Fibroblast of villous mesenchyme (primary cell): Measurements from ENCODE around the gene PIGH. TPM values are rescaled to one million over a fixed set of nuclear protein-coding genes. Genes with fewer than 3 reads are reported as not detected.

Source experiments
- DNase-seq: peaks from one replicate; pipeline ENCODE4 v3.0.0-alpha.2; 2010; ENCODE audit warnings: low read depth
- H3K4me3 ChIP-seq: 2 replicates; pipeline ENCODE4 v1.5.1; 2011; ENCODE audit warnings: low read depth, mild to moderate bottlenecking, low read length
- total RNA-seq: library from RNA; depleted of rRNA; stranded (reverse); fragments of >200 nt; gene quantifications from 2 replicates; pipeline ENCODE4 v1.2.3, GENCODE V29; 2012
- TF ChIP-seq, protein P1 (sequence below): IDR thresholded peaks from 2 replicates; pipeline ENCODE4 v1.5.1; 2012; ENCODE audit warnings: low read depth, mild to moderate bottlenecking, low read length; ENCODE audit not compliant: insufficient read depth

The PIGH gene
- total RNA-seq, 1 donor: 15.5 TPM

DNA sequence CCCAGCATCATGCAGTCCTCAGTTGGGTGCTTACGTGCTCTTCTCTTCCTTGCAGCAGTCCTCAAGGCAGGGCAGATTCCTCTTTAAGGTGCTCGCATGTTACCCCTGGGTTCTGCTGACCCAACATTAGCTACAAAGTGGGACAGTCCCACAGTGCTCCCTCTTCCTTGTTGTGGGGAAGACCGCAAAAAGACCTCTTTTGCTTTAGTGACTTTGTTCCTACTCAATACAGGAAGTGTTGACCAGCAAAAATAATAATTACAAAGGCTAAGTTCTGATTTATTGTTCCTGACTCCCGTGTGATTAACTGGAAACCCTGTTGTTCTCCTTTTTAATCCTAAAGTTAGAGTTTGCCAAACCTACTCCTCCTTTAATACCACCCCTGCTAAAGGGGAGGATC is 13.7 kb downstream of the PIGH start:
- DNase-seq: no peak
- H3K4me3 ChIP-seq: no peak overlapping the region
- TF ChIP-seq, protein P1, sequence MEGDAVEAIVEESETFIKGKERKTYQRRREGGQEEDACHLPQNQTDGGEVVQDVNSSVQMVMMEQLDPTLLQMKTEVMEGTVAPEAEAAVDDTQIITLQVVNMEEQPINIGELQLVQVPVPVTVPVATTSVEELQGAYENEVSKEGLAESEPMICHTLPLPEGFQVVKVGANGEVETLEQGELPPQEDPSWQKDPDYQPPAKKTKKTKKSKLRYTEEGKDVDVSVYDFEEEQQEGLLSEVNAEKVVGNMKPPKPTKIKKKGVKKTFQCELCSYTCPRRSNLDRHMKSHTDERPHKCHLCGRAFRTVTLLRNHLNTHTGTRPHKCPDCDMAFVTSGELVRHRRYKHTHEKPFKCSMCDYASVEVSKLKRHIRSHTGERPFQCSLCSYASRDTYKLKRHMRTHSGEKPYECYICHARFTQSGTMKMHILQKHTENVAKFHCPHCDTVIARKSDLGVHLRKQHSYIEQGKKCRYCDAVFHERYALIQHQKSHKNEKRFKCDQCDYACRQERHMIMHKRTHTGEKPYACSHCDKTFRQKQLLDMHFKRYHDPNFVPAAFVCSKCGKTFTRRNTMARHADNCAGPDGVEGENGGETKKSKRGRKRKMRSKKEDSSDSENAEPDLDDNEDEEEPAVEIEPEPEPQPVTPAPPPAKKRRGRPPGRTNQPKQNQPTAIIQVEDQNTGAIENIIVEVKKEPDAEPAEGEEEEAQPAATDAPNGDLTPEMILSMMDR: no peak

DNA sequence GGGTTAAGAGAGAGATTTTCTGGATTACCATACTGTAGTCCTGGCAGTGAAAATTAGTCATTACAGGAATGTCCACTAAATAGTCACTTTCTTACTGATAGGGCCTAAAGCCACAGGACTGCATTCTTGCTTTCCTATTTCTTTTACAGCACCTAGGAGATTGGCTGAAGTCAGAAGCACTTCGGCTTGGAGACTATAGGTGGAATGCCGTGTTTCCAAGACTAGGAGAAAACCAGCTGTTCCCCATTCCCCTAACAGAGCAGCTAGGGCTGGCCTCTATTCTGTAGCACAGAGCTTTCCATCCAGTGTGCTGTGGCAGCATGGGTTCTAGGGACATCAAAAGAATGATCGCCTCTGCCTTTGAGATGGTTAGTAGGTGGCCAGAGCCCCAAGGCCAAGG is 15.1 kb downstream of the PIGH start:
- no peak overlapping the region for H3K4me3 ChIP-seq
- no peak for DNase-seq
- TF ChIP-seq, protein P1: no peak

DNA sequence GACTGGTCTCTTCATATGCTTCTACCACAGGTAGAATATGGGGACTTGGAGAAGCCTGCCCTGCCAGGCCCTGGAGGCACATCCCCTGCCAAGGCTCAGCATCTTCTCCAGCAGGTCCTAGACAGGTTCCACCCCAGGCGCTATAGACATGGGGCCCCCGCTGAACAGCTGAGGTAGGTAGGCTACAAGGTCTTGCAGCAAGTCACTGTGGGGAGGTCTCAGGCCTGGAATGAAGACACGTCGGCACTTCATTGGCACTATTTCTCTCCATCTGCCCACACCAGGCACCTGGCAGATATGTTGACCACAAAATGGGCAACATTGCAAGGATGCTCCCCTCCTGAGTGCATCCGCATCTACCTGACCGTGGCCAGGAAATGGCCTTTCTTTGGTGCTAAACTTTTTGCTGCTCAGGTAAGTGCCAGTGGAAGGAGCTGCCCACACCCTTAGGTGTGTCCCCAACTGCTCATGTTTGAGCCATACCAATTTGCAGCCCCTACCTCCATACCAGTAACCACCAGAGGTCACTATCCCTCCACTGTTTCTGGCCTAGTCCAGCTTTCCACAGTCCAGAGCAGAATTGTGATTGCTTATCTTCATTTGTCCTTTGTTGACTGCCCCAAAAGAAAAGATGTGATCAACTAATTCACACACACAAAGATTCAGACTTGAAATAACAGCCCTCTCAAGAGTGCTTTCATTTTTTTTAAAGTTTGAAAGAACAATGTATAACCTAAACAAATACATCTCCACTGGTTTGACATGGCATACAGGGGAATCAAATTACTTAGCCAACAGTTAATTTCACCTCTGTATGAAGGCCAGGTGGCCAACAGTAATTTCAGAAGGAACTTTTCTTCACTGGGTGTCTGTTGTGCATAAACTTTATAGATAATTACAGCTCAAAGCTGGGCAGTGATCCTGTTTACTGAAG is 16.1 kb downstream of the PIGH start:
- TF ChIP-seq, protein P1: peak; percentile 81
- peak; percentile 62 for DNase-seq
- H3K4me3 ChIP-seq: no peak overlapping the region

DNA sequence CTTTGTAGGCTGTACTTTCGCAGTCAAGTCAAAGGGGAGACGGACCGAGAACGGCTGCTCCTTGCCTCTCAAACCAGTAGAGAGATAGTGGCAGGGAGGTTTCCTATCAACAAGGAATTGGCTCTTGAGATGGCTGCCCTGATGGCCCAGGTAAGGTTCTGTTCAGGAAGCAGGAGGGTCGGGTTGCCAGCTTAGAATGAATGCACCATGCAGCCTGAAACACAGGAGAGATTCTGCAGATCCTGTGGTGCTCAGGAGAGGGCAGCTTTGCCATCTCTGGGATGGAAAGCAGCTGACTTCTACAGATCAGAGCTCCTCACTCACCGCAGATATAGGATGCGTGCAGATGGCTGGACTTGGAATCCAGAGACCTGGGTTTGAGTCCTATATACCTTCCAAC is 18.0 kb downstream of the PIGH start:
- no peak overlapping the region for H3K4me3 ChIP-seq
- no peak for DNase-seq
- TF ChIP-seq, protein P1: peak; percentile 10

DNA sequence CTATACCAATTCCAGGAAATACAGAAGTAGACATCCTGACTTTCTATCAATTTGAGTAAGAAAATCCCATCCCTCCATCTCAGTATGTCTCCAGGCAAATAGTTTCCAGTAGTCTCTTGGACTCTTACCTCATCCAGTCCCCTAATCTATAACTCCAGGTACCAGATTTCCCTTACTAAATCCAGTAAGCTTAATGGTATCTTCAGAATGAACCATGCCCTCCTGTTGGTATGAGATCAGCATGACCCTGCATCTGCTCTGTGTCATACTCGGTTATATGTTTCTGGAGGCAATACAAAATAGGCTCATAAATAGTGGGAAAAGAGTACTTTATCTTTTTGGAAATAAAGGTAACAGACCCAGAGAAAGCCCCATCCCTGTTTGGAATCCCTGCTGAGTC is 18.4 kb downstream of the PIGH start:
- DNase-seq: peak; percentile 3
- no peak overlapping the region for H3K4me3 ChIP-seq
- TF ChIP-seq, protein P1: no peak

DNA sequence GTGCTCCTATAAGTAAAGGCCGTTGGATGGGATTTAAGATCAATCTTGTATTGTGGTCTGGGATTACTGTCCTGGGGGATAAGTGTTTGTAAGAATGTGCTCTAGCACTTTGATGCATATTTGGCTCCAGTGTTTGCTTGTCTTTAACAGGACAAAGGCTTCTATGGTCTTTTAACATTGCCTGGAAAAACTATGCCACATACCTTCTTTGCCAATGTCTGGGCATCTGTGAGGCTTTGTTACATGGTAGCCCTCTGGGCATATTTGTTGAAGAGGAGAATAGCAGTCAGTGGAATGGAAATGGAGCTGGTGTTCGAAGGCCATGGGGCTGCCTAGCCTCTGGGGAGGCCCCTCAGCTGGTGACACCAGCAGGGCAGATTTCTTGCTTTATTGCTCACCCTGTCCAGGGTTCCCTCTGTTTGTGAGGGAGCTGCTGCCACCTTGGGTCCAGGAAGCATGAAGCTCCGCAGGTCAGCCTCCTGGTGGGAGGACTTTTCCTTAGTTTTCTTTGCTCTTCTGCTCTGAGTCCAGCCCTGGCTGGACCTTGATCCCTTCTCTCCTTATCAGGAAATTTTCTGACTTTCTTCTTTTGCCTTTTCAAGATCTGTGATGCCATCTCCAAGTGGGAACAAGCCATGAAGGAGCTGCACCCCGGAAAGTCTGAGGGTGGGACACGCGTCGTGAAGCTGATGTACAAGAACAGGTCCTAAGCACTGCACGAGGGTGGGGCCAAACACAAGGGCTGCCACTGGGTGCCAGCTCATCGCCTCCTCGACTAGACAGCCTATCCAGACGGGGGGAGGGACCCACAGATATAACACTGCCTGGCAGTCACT is 19.5 kb downstream of the PIGH start:
- TF ChIP-seq, protein P1: no peak
- DNase-seq: no peak

More for the DNA sequence above, 19.5 kb downstream of the PIGH start:
- H3K4me3 ChIP-seq: no peak overlapping the region
